HepG2 (cell line): ENCODE measurements around the gene KNG1. TPM values are rescaled to one million over a fixed set of nuclear protein-coding genes. Genes with fewer than 3 reads are reported as not detected.

ENCODE experiments used
- CREB1 ChIP-seq, 2 experiments: fragments of 450-650 bp in 1 of 2; IDR thresholded peaks; 2 replicates each; pipeline ENCODE4 v1.6.1; 2016 to 2017; ENCODE audit warnings: control low read depth in 1 of 2, mild to moderate bottlenecking in 1 of 2, missing compliant biosample characterization in 1 of 2, missing genetic modification characterization in 1 of 2
- FOSL2 ChIP-seq: sonication (generic); formaldehyde crosslinking; IDR thresholded peaks from 2 replicates; pipeline ENCODE4 v1.4.0; 2020; ENCODE audit warnings: missing genetic modification reagents
- HIC2 ChIP-seq: sonication (generic); formaldehyde crosslinking; IDR thresholded peaks from 2 replicates; pipeline ENCODE4 v1.9.0; 2022; ENCODE audit warnings: low read depth, missing genetic modification reagents
- IRF2 ChIP-seq: IDR thresholded peaks from 2 replicates; pipeline ENCODE4 v1.6.1; 2018; ENCODE audit warnings: missing genetic modification reagents, missing compliant biosample characterization
- KDM5B ChIP-seq: sonication (generic); formaldehyde crosslinking; IDR thresholded peaks from 2 replicates; pipeline ENCODE4 v1.4.0; 2020; ENCODE audit warnings: missing genetic modification reagents, mild to moderate bottlenecking, borderline replicate concordance
- MED1 ChIP-seq: sonication (generic); formaldehyde crosslinking; IDR thresholded peaks from 2 replicates; pipeline ENCODE4 v1.4.0; 2020; ENCODE audit warnings: missing genetic modification reagents
- NCOA2 ChIP-seq: sonication (generic); formaldehyde crosslinking; IDR thresholded peaks from 2 replicates; pipeline ENCODE4 v1.8.0; 2022; ENCODE audit warnings: inconsistent platforms
- SIX4 ChIP-seq: sonication (generic); formaldehyde crosslinking; IDR thresholded peaks from 2 replicates; pipeline ENCODE4 v1.4.0; 2020; ENCODE audit warnings: missing genetic modification reagents
- STAG1 ChIP-seq: sonication (generic); formaldehyde crosslinking; IDR thresholded peaks from 2 replicates; pipeline ENCODE4 v1.4.0; 2020; ENCODE audit warnings: missing genetic modification reagents
- TOE1 ChIP-seq: sonication (generic); formaldehyde crosslinking; IDR thresholded peaks from 2 replicates; pipeline ENCODE4 v1.4.0; 2020; ENCODE audit warnings: mild to moderate bottlenecking, missing genetic modification reagents
- ZBTB37 ChIP-seq: sonication (generic); formaldehyde crosslinking; IDR thresholded peaks from 2 replicates; pipeline ENCODE4 v1.4.0; 2020; ENCODE audit warnings: mild to moderate bottlenecking, missing genetic modification reagents
- ZFP36L1 ChIP-seq: sonication (generic); formaldehyde crosslinking; IDR thresholded peaks from 2 replicates; pipeline ENCODE4 v1.8.0; 2022; ENCODE audit warnings: mild to moderate bottlenecking, missing genetic modification reagents, moderate library complexity
- ZFP82 ChIP-seq: sonication (generic); formaldehyde crosslinking; IDR thresholded peaks from 2 replicates; pipeline ENCODE4 v1.5.1; 2020; ENCODE audit warnings: mild to moderate bottlenecking, missing genetic modification reagents, borderline replicate concordance
- ZNF740 ChIP-seq: sonication (generic); formaldehyde crosslinking; IDR thresholded peaks from 2 replicates; pipeline ENCODE4 v1.4.0; 2020; ENCODE audit warnings: missing genetic modification reagents
- polyA plus RNA-seq, 8 experiments: library from polyadenylated mRNA; depleted of rRNA in 3 of 8; stranded (reverse) in 7 of 8; unstranded in 1 of 8; fragments of >200 nt; fragmentation: Illumina TruSeq in 4 of 8; extraction: Trizol in 4 of 8; gene quantifications; 2 replicates each; pipeline versions ENCODE4 v1.2.1 to v1.2.3, GENCODE V29; 2011 to 2016; ENCODE audit warnings: low read depth in 4 of 8, missing spikeins in 1 of 8, mixed read lengths in 1 of 8; ENCODE audit not compliant: insufficient read depth in 1 of 8
- total RNA-seq, 5 experiments: library from RNA; depleted of rRNA; stranded (reverse); fragments of >200 nt; fragmentation: Illumina TruSeq; extraction: Trizol; gene quantifications; 2 replicates each; pipeline ENCODE4 v1.2.3, GENCODE V29; 2016; ENCODE audit warnings: low read depth in 1 of 5
- TF ChIP-seq, protein P1 (sequence below): sonication (generic); formaldehyde crosslinking; IDR thresholded peaks from 2 replicates; pipeline ENCODE4 v1.5.0; 2020; ENCODE audit warnings: missing genetic modification reagents
- TF ChIP-seq, protein P2 (sequence below): sonication (generic); formaldehyde crosslinking; conservative IDR thresholded peaks from 2 replicates; pipeline ENCODE4 v1.4.0; 2020; ENCODE audit warnings: missing genetic modification reagents
- TF ChIP-seq, protein P3 (sequence below): IDR thresholded peaks from 2 replicates; pipeline ENCODE4 v1.6.1; 2016; ENCODE audit warnings: mild to moderate bottlenecking
- TF ChIP-seq, protein P4 (sequence below): sonication (generic); formaldehyde crosslinking; IDR thresholded peaks from 2 replicates; pipeline ENCODE4 v1.8.1; 2022; ENCODE audit warnings: mild to moderate bottlenecking, missing genetic modification reagents

KNG1 gene
- total and polyA plus RNA-seq, 2 of the 13 experiments (the other 11 are each of a cell fraction or from before 2014, with no cell fraction given): 6.5 to 7.0 TPM

DNA sequence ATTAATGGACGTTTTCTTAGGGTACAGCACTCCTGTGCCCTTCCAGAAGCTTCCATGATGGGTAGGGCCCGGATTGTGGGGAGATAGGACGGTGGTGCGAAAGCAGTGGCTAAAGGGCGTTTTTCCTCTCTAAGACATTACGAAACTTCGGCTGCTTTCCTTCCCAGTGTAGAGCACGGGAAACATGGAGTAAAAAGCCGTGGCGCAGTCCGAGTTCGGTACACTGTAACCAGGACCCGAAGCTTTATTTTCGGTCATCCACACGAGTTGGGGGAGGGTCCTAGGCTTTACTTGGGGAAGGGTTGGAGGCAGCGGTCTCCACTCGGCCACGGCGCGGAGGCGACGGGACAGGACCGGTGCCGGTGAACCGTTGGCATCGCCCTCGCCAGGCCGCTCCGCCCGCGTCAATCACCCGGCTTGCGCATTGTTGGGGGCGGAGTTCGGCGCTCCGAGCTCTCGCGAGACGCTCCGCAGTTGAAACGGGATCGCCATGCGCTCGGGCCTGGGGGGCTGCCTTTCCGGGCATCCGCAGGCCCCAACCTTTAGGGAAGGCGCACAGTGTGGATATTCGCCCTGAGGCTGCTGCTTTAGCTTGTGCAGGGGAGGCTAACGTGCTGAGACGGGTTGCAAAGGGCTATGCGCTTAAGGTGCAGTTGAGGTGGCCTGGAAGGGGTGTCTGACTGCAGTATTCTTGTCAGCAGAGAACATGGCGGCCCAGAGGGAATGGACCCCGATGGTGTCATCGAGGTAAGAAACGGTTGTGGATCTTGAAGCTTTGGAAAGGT, 66.8 kb downstream of the KNG1 start (continued):
- TF ChIP-seq ZBTB37 (CRISPR knock-in tag): no peak
- no peak for TF ChIP-seq FOSL2 (CRISPR knock-in tag)
- no peak for TF ChIP-seq TOE1
- no peak for TF ChIP-seq NCOA2 (CRISPR knock-in tag)
- TF ChIP-seq HIC2 (CRISPR knock-in tag): 0 out of 2 replicates have a peak, but pooled peaks have one; percentile 60
- TF ChIP-seq, protein P1, sequence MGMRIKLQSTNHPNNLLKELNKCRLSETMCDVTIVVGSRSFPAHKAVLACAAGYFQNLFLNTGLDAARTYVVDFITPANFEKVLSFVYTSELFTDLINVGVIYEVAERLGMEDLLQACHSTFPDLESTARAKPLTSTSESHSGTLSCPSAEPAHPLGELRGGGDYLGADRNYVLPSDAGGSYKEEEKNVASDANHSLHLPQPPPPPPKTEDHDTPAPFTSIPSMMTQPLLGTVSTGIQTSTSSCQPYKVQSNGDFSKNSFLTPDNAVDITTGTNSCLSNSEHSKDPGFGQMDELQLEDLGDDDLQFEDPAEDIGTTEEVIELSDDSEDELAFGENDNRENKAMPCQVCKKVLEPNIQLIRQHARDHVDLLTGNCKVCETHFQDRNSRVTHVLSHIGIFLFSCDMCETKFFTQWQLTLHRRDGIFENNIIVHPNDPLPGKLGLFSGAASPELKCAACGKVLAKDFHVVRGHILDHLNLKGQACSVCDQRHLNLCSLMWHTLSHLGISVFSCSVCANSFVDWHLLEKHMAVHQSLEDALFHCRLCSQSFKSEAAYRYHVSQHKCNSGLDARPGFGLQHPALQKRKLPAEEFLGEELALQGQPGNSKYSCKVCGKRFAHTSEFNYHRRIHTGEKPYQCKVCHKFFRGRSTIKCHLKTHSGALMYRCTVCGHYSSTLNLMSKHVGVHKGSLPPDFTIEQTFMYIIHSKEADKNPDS (CRISPR knock-in tag): no peak; the same call in 1 of the 2 replicates
- TF ChIP-seq SIX4 (CRISPR knock-in tag): no peak; the same call in 1 of the 2 replicates
- TF ChIP-seq, protein P2, sequence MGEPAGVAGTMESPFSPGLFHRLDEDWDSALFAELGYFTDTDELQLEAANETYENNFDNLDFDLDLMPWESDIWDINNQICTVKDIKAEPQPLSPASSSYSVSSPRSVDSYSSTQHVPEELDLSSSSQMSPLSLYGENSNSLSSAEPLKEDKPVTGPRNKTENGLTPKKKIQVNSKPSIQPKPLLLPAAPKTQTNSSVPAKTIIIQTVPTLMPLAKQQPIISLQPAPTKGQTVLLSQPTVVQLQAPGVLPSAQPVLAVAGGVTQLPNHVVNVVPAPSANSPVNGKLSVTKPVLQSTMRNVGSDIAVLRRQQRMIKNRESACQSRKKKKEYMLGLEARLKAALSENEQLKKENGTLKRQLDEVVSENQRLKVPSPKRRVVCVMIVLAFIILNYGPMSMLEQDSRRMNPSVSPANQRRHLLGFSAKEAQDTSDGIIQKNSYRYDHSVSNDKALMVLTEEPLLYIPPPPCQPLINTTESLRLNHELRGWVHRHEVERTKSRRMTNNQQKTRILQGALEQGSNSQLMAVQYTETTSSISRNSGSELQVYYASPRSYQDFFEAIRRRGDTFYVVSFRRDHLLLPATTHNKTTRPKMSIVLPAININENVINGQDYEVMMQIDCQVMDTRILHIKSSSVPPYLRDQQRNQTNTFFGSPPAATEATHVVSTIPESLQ (CRISPR knock-in tag): no peak
- no peak; the same call in 1 of the 2 replicates for TF ChIP-seq STAG1 (CRISPR knock-in tag)
- TF ChIP-seq, protein P3, sequence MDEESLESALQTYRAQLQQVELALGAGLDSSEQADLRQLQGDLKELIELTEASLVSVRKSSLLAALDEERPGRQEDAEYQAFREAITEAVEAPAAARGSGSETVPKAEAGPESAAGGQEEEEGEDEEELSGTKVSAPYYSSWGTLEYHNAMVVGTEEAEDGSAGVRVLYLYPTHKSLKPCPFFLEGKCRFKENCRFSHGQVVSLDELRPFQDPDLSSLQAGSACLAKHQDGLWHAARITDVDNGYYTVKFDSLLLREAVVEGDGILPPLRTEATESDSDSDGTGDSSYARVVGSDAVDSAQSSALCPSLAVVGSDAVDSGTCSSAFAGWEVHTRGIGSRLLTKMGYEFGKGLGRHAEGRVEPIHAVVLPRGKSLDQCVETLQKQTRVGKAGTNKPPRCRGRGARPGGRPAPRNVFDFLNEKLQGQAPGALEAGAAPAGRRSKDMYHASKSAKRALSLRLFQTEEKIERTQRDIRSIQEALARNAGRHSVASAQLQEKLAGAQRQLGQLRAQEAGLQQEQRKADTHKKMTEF (CRISPR knock-in tag): no peak
- no peak for TF ChIP-seq CREB1 (IDR thresholded peaks at IDR 0.05)
- TF ChIP-seq CREB1 (CRISPR knock-in tag; IDR thresholded peaks at IDR 0.05): no peak
- TF ChIP-seq MED1: no peak
- peak; percentile 72; the same call in 1 of the 2 replicates for TF ChIP-seq KDM5B (CRISPR knock-in tag)
- TF ChIP-seq ZFP36L1: 0 out of 2 replicates have a peak, but pooled peaks have one; percentile 2
- no peak for TF ChIP-seq ZFP82
- TF ChIP-seq, protein P4, sequence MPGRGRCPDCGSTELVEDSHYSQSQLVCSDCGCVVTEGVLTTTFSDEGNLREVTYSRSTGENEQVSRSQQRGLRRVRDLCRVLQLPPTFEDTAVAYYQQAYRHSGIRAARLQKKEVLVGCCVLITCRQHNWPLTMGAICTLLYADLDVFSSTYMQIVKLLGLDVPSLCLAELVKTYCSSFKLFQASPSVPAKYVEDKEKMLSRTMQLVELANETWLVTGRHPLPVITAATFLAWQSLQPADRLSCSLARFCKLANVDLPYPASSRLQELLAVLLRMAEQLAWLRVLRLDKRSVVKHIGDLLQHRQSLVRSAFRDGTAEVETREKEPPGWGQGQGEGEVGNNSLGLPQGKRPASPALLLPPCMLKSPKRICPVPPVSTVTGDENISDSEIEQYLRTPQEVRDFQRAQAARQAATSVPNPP (CRISPR knock-in tag): no peak; the same call in 1 of the 2 replicates
- TF ChIP-seq IRF2 (CRISPR knock-in tag): peak; percentile 35
- TF ChIP-seq ZNF740: no peak; the same call in 1 of the 2 replicates
